GM10847 (cell line): ENCODE measurements around the gene KPNB1.

Experiments used
- POLR2A ChIP-seq: IDR thresholded peaks from 2 replicates; pipeline ENCODE4 v1.6.1; 2011; ENCODE audit not compliant: insufficient read length; ENCODE audit errors: extremely low read depth

The KPNB1 gene

GRCh38 chr17:47686276-47686635 is 36.5 kb downstream of the KPNB1 start:
- no peak for TF ChIP-seq POLR2A

DNA sequence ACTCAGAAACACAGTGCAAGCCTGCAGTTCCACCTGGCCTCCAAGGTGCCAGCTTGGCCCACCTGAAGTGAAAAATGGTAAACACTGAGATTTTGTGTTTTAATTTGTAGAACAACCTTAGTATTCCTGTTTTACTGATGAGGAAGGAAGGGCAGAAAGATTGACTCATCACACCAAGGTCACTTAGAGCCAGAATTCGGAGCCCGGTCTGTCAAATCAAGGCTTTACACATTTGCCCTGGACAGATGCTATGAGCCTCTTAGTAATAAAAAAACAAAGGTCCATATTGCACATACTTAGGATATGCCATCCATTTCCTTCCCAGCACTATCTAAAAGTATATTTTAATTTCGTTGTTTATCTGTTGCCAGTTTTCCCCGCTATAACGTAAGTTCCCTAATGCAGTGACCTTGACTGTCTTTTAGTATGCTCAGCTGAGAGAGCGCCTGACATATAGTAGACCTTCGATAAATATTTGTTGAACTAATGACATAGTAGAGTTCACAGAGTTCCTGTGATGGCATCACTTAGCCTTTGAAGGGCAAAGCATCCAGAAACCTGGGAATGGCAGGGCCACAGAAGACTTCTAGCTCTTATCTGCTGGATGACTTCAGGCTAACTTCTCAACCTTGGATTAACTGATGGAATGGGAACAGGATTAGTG is 37.1 kb downstream of the KPNB1 start:
- TF ChIP-seq POLR2A, result no peak

DNA sequence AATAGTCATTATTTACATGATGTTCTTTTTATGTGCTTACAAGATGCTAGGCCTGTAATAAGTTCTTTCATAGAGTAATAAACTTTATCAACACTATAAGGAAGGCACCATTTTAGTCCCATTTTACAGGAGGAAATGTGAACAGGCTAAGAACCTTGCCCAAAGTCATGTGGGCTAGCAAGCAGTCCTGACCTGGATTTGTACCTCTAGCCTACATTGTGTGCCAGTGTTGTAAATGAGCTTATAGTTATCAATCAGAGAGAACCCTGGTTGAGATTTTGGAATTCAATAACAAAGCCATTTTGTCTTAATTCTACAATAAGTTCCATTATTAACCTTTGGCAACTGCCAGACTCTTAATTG is 37.6 kb downstream of the KPNB1 start:
- no peak for TF ChIP-seq POLR2A

GRCh38 chr17:47687748-47688147 is 38.0 kb downstream of the KPNB1 start:
- TF ChIP-seq POLR2A, result no peak

- no peak for TF ChIP-seq POLR2A
These were observed 40.4 kb downstream of the KPNB1 start for GRCh38 chr17:47690121-47690520.

- no peak for TF ChIP-seq POLR2A
These were observed 42.6 kb downstream of the KPNB1 start for GRCh38 chr17:47692137-47692894.

DNA sequence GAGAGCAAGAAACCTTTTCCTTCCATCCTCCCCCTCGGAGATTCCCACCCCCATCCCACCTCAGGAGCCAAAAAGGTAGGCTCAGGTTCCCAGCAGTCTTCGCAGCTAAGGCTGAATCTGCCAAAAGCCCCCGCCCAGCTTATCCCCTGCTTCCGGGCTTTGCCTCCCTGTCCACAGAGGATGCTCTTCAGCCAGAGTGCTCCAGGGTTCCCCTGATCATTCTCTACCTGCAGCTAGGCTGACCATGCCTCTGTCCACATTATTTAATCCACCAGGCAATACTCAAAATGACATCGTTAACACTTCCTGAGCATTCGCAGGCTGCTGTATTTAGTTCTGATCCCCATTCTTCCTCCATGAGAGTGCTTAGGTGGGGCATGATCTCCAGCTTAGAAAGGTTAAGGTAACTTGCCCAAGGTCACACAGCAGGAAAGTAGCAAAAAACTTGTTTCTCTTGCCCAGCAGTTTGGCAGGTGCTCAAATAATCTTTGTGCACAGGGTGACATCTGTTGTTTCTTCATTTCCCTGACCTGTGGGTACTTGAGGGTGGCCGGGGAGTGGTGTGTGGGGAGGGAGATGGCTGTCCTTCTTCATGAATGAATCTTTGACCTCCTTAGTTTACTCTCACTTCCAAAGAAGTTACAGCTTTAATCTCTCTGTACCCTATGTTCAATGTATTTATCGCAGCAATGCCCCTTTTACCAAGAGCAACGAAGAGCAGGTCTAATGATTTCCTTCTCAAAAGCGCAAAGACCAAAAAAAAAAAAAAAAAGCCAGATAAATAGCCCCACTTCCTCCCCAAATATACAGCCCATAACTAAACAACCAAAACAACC is 43.4 kb downstream of the KPNB1 start:
- no peak for TF ChIP-seq POLR2A

DNA sequence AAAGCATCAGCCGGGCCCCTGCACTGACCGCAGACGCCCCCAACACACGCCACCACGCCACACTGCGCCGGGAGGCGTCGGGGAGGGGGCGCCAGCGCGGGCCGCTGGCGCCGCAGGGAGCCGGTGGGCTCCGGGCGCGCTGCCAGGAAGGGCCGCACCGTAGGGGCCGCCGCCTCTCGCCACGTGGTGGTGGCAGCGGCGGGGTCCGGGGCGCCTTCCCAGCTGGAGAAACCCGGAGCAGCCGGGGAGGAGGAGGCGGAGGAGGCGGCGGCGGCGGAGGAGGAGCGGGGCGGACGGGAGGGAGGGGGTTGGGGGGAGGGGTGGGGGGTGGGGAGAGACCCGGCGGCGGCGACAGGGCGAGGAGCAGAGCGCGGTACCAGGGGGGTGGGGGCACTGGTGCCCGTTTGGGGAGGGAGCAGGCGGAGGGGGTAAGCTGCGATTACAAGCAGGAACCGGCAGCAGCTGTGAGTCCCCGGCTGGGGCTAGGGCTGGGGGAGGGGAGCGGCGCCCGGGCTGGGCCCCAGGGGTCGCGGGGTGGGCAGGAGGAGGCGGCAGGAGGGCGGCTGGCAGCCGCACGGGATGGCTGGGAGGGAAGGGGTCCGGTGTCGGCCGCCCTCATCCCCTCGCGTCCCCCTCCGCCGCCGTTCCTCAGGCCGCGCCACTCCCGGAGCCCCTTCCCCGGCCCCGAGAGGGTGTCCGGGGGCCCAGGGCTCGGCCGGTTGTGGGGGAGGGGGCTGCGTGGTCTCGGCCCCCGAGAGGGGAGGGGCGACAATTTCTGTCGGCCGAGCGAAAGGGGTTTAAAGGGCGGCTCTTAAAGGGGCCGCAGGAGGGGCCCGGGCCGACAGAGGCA is 44.2 kb downstream of the KPNB1 start, which contains the start of gene TBKBP1:
Gene TBKBP1, plus strand, starts transcription at position 431 of the 850 bp plus-strand sequence. CDS start 1,952 bp downstream, outside the sequence.
- TF ChIP-seq POLR2A, result no peak

DNA sequence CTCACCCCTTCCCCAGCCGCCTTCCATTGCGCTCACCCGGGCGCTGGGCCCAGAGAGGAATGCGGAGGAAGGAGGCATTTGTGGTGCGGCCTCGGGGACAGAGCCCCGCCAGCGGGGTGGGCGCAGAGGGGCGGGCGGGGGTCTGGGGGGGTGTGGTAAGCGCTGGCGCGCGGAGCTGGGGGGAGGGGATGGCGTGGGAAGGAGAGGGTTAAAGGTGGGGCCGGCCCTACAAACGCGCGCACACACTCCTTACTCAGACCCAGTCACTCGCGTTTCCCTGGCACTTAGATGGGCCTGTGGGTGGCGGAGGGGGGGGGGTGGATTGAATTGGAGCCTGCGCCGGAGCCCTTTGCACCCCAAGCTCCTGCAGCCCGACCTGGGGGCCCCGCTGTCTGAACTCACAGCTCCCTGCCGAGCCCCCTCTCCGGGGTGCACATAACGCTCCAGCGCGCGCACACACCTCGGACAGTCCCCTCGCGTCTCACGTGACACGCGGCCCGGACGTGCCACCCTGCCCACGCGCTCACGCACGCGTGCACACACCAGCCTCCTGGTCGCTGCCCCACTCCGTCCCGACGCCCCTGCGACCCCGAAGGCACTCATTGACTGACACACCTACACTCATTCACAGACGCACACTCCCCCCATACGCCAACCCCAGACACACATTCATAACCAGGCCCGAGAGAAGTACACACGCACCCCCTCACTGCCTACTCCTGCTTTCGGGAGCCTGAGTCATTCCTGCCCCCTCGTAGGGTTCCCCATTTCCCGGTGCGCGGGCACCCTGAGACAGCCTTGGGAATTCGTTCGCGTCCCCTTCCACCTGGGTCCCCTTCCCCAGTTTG is 45.1 kb downstream of the KPNB1 start:
- TF ChIP-seq POLR2A, result no peak

- TF ChIP-seq POLR2A, result no peak
These were observed 46.0 kb downstream of the KPNB1 start for GRCh38 chr17:47695429-47696376.

GRCh38 chr17:47696717-47697642 is 47.3 kb downstream of the KPNB1 start:
- no peak for TF ChIP-seq POLR2A

DNA sequence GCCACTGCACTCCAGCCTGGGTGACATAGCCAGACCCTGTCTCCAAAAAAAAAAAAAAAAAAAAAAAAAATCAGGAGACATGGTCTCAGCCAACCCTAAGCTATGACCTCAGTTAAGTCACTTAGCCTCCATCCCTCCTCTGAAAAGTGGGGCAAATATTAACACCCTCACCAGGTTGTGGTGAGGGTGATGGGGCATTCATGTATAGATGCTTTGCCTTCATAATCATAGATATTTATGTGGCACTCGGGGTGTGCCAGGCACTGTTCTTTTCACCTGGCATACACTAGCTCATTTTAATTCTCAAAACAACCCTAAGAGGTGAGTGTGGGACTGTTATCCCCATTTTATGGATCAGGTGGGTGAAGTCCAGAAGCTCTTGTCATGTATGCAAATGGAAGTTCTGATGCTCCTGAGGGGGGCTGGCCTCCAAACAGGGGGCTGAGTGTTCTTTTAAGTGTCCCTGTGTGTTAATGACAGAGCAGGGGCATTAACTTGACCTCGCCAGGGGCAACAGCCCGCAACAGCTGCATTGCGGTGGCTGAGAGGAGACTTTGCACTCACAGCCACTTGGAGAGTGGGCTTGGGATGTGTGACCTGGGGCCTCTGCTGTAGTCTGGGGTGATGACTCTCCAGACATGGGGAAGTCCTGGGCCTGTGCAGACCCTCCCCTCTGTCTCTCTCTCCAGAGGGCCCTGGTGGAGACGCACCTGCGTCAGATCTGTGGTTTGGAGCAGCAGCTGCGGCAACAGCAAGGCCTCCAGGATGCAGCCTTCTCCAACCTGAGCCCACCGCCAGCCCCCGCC is 48.4 kb downstream of the KPNB1 start:
- no peak for TF ChIP-seq POLR2A
